Epithelial cell of prostate (primary cell): Measurements from ENCODE around the gene LPCAT1.

Experiments used
- DNase-seq: peaks from one replicate; pipeline ENCODE4 v3.0.0-alpha.2; 2011; ENCODE audit warnings: low read depth, low spot score
- H3K27ac ChIP-seq: fragments of 450-650 bp; 2 replicates; pipeline ENCODE4 v1.5.1; 2017; ENCODE audit warnings: mild to moderate bottlenecking

Gene LPCAT1

DNA sequence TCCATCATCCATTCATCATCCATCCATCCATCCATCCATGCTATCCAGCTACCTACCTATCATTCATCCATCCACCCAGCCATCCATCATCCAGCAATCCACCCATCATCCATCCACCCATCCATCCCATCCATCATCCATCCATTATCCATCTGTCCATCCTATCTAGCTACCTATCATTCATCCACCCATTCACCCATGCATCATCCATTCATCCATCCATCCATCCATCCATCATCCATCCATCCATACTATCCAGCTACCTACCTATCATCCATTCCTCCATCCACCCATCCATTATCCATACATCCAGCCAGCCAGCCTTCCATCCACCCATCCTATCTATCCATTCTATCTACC, 104.9 kb downstream of the LPCAT1 start:
- H3K27ac ChIP-seq, result no peak overlapping the region
- no peak for DNase-seq

DNA sequence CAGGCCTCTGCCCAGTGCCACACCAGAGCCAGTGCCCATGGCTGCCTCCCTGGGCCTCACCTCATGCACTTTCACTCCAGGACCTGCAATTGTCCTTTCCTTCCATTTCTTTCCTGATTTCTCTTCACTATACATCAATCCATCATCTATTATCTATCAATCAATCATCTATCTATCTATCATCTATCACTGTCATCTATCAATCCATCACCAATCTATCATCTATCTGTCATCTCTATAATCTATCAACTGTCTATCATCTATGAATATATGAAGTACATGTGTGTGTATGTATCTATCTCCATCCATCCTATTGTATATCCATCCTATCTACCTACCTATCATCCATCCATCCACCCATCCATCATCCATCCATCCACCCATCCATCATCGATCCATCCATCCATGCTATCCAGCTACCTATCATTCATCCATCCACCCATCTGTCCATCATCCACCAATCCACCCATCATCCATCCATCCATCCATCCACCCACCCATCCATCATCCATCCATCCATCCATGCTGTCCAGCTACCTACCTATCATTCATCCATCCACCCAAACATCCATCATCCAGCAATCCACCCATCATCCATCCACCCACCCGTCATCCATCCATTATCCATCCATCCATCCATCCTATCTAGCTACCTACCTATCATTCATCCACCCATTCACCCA, 105.4 kb downstream of the LPCAT1 start:
- H3K27ac ChIP-seq, result no peak overlapping the region
- no peak for DNase-seq

DNA sequence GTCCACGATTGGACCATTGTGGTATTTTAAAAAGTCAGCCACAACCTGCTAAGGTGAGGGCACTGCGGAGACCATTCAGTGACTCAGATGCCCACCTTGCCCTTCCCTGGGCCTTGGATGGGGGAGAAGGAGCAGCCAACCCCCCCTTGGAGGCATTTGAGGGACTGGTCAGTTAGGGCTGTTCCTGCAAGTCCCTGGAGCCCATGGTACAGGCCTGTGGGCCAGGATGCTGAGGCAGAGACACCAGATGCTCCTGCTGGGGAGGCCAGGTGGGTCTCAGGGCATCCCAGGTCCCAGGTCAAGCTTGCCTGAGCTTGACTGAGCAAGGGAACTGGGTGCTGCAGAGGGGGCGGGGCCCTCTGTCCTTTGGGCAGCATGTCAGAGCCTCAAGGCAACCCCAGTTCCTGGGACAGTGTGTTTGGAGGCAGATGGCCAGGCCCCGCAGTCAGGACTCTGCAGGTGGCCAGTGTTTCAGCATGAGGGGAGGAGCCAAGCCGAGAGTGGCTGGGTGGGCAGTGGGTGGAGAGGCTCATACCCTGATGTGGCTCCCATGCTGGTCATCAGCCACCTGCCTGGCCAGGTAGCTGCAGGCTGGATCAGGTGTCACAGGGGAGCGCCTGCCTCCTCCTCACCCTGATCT, 106.1 kb downstream of the LPCAT1 start:
- H3K27ac ChIP-seq, result no peak overlapping the region
- no peak for DNase-seq

DNA sequence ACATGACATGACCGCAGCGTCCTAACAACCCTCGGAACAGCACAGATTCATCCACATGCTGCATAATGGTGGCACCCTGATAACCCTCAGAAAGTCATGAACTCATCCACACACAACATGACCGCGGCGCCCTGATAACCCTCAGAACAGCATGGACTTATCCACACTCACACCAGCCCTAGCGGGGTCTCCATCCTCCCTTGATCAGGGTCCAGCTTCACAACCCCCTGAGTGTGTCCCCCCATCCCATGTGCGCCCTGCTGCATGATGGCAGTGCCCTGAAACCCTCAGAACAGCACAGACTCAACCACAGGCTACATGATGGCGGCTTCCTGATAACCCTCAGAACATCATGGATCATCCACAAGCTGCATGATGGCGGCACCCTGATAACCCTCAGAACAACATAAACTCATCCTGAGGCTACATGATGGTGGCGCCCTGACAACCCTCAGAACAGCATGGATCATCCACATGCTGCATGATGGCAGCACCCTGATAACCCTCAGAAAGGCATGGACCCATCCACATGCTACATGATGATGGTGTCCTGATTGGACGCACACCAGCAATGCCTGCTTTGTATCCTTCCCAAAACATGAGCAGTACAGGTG, 106.8 kb downstream of the LPCAT1 start:
- no peak overlapping the region for H3K27ac ChIP-seq
- no peak for DNase-seq

DNA sequence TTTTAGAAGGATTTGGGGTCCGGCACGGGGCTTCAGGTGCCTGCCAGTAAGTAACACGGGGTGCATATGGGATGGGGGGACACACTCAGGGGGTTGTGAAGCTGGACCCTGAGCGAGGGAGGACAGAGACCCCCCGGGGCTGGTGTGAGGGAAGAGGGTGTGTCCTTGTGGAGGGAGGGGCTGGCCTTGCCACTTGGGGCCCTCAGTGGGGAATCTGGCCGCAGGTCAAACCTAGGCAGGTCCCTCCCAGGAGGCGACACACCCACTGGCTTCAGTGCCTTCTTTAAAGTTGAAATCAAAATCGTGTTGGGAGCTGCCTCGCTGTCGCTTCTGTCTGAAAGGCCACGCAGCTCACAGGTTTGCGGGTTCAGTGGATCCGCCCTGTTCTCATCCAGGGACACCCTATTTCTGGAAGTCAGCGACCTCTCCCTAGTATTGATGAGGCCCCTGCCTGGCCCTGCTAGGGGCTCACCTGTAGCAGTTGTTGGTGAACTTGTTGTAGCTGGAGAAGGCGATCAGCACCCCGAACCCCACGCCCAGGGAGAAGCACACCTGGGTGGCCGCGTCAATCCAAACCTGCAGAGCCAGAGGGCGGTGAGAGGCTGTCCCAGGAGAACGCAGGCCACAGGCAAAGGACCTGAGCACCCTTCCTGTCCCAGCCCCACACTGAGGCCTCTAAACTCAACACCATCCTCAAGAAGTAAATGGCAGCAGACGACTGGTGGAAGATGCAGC, 108.0 kb downstream of the LPCAT1 start:
- H3K27ac ChIP-seq, result no peak overlapping the region
- no peak for DNase-seq

DNA sequence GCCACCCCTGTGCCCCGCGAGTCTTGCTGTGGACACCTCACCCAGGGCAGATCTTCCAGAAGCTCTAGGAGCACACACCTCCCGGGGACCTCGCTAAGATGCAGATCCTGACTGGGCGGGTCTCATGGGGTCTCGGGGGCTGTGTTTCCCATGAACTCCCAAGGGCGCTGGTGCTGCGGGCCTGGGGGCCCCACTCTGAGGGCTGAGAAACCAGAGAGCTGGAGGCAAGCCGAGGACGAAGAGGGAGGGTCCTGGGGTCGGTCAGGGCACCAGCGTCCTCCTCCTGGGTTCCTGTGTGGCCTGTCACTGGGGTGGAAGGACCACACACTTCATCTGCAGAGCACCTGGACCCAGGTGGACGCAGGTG, 108.7 kb downstream of the LPCAT1 start:
- no peak overlapping the region for H3K27ac ChIP-seq
- DNase-seq, result no peak

DNA sequence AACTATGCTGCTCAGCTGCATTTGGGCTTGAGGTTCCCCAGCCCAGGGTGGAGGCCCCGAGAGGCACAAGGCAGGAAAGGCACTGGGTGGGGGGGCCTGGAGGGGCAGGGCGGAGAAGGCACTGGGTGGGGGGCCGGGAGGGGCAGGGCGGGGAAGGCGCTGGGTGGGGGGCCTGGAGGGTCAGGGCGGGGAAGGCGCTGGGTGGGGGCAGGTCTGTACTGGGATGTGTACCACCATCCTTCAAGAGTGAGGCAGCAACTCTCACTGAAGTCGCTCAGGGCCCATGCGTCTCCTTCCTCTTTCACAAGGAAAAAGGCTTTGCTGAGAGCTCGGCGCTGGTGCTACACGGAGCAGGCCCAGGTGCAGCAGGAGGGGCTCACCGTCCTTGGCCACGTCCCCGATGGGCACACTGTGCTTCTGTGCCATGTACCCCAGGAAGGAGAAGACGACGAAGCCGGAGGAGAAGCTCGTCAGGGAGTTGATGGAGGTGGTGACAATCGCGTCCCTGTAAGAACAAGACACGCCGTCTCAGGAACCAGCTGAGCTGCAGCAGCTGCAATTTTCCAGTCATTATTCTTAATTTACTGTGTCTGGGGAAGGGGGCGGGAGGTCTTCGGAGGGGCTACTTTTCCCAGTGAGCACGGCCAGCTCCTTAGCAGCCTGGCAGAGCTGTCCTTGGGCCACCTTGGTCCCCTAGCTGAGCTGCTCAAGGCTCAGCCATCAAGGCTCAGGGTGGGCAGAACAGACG, 109.3 kb downstream of the LPCAT1 start:
- no peak overlapping the region for H3K27ac ChIP-seq
- DNase-seq, result no peak

DNA sequence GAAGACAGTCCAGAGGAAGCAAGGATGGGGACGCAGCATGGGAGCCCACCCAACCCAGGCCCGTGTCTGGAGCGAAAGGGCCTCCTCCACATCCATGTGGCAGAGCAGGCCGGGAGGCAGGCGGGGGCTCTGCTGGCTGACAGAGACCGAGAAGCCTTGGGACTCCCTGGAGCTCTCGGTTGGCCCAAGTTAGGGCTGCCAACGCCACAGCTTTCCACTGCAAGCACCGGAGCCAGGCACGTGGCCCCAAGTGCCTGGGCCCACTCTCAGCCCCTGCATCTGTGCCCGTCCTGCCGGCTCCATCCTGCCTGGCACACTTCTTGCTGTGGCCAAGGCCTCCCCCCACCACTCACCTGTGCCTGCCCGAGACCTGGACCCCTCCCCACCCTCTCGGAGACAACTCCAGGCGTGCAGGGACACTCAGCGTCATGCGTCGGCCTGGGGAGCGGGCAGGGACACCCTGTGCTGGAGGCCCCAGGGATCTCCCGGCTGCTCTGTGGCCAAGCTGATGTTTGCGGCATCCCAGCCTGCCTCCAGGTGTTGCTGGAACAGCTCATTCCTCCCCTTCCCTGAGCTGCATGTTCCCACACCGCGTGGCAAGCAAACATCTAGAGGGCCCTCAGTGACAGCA, 110.0 kb downstream of the LPCAT1 start:
- no peak for DNase-seq
- H3K27ac ChIP-seq, result no peak overlapping the region

DNA sequence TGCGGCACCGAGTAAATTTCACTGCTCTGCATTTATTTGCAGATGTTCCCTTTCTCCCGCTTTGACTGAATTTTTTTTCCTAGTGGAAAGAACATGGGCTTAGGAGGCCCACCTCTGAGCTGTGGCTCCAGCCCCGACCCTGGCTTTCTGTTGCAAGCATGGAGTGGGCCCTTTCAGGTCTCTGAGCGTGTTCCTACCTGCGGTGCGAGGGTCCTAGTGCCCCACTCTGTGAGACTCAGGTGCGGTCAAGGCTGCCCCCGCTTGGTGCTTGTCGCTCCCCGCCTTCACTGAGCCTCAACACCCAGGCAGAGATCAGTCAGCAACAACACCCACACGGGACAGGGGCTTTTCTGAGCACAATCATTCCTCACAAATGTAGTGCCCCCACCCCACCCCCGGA, 110.5 kb downstream of the LPCAT1 start:
- DNase-seq, result no peak
- H3K27ac ChIP-seq, result no peak overlapping the region

DNA sequence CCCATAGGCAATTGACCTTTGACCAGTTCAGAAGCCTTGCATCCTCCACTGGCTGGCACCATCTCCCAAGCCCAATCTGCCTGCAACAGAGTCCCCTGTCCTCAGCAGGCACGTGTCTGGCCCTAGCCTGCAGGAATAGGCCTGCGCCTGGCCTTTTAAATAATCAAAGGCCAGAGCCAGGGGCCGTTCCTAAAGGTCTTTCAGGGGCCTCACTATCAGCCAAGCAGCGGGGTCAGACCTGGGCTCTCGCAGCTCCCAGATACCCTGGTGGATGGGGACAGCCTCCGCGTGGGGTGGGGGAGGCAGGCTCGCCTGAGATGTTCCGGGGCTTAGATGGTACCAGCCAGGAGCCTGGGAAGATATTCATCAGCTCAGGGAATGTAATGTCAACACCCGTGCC, 111.1 kb downstream of the LPCAT1 start:
- no peak overlapping the region for H3K27ac ChIP-seq
- no peak for DNase-seq

DNA sequence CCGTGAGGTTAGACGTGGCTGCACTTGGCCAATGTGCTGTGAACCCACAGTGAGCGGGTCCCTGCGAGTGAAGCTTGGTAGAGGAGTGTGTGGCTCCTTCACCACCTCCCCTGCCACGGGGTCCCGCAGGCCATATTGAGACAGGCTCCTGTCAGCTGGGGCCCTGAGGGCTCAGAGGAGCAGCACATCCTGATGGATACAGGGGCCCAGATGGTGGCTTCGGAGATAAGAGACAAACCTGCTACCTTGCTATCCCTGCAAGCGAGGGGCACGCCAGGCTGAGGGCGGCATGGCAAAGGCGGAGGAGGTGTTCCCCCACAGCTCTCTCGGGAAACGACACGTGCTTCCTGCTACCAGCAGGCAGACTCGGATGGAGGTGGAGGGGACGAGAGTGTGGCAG, 111.6 kb downstream of the LPCAT1 start:
- no peak for DNase-seq
- H3K27ac ChIP-seq, result no peak overlapping the region
